HG03135 (cell line): ENCODE measurements around the gene HOXD13.

Experiments used
- ATAC-seq: cut with Tn5 transposase; IDR thresholded peaks from one replicate; pipeline ENCODE4 v1.9.1; 2021; ENCODE audit warnings: mild to moderate bottlenecking, moderate library complexity; ENCODE audit not compliant: unreplicated experiment

HOXD13 gene

DNA sequence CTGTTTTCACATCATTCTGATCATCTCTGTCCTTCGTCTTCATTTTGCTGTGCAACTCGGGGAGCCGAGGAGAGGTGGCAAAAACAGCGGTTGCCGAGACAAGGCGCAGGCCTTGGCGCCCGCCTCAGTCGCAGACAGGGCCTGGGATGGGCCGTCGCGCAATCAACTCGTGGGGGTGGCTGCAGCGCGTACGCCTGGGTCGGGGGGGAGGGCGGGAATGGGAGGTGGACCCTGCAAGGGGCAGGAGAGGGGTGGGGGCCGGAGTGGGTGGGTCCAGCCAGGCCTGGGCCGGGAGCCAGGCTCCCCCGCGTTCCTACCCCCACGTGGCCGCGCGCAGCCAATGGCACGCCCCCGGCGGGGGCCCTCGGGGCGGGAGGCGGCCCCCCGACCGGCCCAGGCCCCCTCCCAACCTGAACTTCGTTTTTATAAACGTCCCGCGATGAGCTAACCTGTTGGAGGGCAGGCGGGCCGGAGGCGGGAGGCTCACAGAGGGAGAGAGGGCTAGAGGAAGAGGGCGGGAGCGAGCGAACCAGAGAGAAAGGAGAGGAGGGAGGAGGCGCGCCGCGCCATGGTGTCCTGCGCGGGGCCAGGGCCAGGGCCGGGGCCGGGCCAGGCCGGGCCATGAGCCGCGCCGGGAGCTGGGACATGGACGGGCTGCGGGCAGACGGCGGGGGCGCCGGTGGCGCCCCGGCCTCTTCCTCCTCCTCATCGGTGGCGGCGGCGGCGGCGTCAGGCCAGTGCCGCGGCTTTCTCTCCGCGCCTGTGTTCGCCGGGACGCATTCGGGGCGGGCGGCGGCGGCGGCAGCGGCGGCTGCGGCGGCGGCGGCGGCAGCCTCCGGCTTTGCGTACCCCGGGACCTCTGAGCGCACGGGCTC, at the start of gene HOXD13:
HOXD13 (plus strand) TSS at position 452 of the 875 bp plus-strand sequence; CDS start at position 622, 170 bp downstream.
- no peak for ATAC-seq

DNA sequence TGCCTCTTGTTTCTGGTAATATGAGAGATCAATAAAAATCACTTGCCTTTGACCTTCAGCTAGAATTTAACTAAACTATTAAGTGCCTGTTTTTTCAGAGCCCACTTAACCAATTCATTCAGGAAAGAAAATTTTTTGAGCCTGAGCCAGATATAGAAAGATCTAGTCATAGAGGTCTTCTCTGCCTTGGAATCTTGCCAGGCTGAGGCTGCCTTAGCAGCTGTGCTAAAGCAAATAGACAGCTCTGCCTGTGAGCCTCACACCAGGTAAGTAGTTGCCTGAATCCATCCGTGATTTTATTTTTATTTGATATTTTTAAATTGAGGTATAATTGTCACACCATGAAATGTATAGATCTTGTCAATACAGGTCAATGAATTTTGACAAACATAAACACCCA, 36.1 kb upstream of the HOXD13 start:
- ATAC-seq: no peak

DNA sequence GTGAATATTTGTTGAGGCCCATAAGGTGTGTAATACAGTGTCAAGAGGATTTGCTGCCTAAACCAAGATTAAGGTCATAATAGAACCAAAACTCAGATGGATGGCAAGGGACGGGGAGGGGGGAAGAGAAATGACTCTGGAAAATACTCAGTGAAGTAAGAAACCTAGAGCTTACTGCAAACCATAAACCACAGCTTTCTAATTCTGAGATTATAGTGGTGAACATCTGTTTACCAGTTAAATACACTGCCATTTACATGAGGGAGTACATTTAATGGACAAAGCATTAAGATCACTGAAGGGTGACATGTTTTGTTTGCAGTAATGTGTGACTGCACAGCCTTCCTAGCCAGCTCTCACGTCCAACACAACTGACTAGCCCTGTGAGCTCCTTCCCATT, 28.6 kb upstream of the HOXD13 start:
- no peak for ATAC-seq

DNA sequence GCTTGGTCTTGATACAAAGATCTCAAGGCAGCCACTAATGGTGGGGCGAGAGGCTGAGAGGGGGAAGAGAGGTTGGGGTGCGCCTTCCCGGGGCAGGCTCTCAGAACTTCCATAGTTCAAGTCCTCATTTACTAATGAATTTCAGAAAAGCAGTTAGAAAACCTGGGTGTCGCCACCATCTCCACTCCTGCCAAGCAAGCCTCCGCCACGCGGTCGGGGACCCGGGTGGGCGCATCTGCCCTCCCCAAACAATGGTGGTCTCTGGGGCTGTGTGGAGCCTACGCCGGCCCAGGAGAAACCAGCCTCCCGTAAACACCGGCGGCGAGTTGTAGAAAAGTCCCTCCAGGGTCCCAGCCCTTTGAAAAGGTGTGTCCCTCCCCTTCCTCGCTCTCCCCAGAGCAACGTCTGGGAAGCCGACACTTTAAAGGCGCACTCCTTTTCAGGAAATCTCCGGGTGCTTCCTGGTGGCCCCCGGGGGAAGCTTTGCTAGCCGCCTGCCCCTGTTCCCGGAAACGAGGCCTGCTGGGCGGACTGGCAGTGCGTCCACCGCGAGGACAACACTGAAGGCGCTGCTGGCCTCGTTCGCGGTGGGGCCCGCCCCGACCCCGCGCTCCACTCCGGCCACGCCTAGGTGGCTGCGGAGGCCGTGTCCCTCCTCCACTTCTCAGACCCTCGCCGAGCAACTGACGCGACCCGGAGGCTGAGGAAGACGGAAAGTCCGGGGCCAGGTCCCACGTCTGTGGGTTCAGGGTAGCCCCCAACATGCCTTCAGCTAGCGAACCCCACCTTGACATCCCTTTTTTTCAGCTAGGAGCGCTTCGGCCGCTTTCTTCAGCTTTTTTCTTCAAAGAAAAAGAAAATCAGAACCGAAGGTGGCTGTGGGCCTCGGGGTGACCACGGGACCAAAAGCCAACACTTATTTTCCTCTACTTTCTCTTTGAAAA, 25.6 kb upstream of the HOXD13 start:
- no peak for ATAC-seq

DNA sequence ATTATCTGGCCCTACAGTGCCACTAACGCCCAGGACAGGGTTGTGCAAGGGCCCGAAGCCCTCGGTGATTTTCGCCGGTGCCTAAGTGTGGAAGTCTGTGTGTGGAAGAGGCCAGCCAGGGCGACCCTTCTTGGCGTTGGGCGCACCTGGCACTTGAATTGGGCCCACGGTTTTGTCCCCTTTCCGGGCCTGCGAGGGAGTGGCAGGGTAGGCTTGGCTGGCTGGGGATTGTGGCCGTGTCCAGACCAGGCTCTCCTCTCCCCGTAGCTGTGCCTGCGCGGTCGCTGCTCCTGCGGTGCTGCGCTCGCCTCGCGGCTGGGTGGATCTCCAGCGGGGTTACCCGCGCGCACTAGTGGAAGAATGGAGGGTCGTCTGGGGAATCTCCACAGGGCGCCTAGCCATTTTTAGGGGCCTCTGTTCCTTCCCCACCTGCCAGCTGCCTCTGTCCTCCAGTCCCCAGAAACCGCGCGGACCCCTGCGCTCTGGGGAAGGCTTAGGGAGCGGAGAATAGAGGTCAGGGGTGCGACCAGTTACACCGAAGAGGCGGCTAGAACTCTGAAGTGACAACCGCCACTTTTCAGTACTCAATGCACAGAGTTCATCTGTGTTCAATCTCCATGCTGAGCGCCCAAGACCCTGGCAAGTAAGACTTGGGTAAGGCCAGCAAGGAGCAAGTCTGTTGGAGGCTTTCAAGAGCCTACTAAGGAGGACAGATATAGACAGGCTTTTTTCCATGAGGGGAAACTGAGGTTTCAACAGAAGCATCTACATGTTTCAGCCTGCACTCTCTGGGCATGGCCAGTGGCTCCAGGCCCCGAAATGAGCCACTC, 24.7 kb upstream of the HOXD13 start:
- ATAC-seq: no peak

DNA sequence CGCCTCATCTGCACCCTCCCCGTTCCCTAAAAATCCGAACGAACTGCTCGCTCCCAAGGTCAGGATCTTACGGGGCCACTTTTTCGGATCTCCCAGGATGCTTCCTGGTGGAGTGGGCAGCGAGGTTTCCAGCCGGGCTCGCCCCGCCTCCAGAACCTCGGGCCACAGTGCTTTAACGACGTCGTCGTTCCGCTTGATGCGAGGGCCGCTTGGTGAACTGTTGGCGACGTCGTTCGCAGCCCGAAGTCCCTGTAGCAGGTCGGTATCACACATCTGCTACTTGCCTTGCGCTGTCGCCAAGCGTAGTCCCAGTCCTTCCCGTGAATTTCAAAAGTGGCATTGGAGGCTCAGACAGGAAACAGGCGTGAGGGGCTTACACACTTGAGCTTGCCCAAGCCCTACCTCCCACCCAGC, 24.1 kb upstream of the HOXD13 start:
- ATAC-seq: no peak

DNA sequence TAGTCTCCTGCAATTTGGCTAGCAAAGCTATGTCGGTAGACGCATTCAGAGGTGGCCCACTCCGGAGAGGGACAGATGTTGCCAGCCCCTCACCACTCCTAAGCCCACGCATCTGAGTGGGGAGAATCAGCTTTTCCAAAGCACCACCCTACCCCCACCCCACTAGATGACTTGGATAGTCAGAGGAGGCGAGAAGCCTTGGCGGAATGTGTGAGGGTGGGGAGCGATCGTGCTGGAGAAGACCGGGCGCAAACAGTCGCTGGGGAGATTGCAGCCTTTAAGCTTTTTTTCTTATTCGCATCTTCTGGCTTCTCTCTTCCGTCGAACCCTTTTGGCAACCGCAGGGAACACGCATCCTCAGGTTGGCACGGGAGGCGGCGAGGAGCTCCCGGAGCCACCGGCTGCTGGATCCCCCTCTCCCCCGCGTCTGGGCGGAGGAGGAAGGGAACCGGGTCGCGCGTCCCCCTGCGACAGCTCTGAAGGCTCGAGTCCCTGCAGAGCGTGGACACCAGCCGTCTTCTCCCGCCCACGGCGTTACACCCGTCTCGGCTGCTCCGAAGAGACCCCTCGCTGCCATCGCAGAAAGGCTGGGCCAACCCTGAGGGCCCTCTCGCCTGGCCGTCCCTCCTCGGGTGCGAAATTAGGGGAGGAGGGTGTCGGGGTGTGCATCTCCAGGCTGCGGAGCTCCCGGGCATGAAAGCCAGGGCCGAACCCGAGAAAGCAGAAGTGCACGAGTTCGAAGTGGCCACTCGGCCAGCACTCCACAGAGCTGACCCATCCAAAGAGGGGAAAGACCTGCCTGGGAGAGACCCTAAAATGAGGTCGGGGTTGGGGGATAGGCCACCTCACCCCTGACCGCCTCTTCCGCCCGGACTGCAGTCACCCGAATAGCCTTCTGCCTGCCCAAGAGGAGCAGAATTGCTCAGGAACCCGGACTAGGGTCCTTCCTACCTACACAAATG, 20.9 kb upstream of the HOXD13 start:
- ATAC-seq: no peak

DNA sequence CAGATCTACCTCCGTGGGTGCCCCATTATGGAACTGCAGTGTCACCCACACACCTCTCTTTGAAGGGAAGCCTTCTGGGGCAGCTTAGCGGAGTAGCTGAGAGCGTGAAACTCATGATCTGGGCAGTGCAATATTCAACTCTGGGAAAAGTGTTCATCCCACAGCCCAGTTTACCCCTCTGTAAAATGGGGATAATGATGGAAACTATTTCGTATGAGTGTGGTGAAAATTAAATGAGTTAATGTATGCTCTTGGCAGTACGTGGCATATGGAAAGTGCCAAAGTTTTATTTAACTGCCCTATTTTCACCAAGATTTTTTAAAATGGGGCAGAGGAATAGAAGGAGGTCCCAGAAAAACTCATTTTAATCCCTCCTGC, 20.2 kb upstream of the HOXD13 start:
- ATAC-seq: no peak

DNA sequence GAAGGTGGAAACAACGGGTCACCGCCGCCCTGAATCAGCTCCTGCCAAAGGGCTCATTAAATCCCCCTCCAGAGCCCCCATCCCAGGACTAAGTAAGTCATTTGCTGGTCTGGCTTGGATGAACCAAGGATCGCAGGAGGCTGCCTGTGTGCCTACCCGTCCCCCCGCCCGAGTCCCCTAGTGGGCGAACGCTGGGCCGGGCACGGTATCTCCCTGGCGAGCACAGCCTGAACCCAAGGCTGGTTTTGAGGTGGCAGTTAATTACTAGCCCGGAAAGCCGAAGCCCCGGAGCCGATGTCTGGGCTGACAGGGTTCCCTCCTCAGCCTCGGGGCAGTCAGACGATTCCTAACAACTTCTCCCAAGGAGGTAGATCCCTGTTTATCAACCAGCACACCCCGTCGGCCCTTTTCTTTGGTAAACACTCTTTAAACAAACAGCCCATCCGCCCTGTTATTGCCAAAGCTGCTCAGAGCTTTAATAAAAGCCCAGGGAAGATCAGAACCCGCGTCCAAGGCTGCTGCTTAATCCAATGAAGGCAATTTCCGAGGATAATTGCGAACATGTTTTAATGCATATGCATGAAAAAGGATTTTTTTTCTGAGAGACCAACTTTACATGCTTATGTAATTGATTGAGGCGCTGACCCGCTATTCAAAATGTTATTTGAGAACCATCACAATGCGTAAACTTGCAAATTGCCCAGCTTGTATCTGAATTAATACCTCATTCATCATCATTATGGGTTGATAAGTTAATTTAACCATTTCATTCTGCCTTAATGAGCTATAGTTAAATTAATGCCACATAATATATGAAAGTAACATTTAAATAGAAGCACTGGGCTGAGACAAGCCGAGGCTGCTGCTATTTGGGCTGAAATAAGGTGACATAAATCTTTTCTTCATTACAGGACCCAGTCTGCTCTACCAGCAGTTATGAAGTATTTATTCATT, 19.3 kb upstream of the HOXD13 start:
- no peak for ATAC-seq

DNA sequence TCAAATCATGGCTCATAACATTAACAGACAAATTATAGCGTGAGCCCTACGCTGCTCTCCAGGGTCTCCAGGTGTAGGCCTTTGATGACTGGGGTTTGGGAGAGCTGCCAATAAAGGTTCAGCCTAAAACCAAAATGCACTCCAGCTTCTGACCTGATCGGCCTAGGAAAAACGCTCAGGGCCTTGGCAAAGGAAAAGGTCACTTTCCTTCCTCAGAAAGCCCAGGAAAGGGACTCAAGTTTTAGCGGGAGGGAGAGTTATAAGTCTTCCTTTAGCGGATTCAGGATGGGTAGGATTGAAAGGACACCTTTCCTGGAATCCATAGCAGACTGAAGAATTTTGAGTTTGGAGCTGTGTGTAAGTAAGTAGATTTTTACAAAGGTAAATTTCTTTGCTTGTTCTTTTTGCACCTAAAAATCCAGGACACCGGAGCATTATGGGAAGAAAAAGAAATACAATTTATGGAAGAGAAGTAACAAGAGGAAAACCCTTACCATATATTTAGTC, 17.5 kb upstream of the HOXD13 start:
- ATAC-seq: no peak

DNA sequence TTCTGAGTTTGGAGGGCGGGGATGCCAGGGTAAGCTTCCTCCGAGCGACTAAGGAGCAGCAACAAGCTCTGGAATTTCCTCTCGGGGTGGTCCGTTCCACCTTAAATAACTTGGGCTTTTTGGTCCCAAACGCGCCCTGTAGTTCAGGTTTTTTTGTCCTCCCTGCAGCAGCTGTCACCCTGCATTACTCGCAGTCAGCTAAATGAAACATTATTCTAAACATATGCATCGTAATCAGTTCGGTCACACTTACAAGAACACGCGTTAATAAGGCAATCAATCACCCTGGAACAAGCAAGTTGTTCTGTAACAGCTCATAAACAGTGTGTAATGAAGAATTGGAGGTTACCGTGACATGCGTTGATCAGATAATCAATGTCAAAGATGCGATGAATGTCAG, 17.0 kb upstream of the HOXD13 start:
- no peak for ATAC-seq

DNA sequence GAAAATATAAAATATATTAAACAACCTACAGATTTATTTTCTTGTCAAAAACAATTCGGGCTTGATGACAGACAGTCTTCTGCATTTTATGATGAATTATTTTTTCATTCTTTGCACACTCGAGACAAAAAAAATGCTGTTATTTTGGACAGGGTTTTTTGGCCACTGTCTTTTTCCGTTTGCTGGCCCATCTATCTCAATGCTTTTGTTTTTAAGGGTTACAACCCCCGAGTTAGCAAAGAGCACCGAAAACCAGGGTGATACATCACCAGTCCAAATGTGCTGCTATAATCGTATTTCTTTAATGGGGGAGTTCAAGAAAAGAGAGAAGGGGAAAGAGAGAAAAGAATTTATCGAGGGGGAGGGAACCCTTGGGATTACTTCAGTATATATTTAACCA, 16.5 kb upstream of the HOXD13 start:
- no peak for ATAC-seq

DNA sequence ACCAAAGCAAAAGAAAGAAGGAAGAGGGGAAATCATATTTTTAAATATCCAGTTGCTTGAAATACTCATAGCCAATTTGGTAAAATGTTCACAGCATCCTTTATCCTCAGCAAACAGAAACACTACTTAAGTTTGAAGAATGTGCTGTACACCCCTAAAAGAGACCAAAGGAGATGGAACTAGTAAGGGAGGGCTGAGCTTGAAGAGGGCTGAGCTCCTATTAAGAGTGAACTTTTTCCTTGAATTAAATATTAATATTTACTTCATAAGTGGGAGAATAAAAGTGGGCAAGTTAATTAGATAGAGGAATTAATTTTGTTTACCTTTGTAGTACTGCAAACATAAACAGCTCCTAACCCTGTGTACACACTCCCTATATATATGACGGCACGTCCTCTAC, 15.7 kb upstream of the HOXD13 start:
- ATAC-seq: no peak

DNA sequence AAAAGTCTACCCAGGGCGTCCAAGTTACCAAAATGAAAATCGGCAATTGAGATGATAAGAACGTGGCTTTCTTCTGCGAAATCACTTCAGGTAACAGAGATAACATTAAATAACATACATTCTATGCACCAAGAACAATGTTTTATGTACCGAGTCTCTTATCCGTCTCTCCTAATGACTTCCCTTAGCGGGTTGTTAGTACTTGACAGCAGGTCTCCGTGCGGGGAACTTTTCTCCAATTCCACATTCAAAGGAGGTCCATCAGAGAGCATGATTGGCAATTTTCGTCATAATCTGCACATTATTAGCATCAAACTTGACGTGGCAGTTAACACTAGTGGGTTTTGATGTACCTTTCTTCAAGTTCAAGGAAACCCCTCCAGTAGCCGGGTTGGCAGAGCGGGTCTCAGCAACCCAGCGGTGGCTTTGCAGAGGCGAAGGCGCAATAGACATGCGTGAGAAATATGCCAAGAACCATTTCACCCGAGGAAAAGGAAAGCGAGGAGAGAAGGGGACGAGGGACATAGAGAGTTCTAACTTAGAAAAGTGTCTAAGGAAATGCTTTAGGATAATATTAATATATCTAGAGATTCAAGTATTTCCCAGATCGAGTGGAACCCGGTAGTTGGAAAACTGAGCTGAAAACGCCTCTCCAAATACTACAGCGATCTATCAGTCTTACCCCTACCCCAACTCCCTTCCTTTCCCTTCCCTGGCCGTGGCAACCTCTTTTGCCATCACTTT, 13.8 kb upstream of the HOXD13 start:
- ATAC-seq: no peak

DNA sequence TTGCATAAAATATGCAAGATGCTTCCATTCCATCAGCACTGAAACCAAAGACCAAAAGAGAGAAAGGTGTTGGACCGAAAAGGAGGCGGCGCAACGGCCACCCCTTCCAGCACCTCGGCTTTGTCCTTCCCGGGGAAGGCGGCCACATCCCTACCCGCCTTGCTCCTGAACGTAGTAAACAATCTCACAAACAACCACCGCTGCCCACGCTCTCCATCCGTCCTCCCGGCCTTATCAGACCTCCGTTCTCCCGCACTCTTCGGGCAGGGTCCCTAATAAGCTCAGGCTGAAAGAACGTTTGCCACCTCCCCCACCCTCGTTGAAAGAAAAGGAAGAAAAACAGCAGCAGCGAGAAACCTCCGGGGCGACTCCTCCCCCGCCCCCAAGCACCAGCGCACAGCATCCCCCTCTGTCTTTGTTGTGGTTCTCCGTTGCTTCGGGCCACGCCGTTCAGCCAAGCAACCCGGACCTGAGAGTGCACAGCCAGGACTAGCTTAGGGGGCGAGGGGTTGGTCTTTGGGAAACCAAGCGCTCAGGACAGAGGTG, 13.2 kb upstream of the HOXD13 start:
- ATAC-seq: no peak

DNA sequence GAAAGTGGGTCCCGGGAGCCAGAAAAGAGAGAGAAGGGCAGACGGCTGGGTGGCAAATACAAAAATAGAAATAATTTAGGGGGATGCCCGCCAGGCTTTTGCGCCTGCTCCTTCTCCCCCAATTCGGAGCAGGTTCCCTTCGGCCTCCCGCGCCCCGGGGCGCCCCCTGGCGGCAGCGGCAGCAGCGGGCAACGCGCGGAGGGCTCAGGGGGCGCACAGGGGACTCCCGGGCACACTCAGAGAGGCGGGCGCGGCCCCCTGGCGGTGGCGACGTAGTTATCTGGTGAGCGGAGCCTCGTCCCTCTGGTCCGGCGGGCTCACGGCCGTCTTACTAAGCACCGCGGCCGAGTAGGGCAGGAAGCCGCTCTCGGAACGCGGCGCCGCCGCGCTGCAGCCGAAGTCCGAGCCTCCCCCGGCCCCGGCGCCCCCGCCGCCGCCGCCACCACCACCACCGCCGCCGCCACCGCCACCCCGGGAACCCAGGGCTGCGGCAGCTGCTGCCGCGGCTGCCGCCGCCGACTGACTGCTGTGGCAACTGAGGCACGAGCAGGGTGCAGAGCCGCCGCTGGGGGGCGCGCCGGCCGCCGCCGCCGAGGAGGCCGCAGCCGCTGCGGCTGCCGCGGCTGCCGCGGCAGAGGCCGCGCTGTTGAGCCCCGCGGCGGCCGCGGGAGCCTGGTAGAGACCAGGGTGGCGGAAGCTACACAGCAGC, 12.5 kb upstream of the HOXD13 start:
- ATAC-seq: no peak
